OCI-LY7 (cell line): Measurements from ENCODE around the gene SCG5. TPM values are rescaled to one million over a fixed set of nuclear protein-coding genes. Genes with fewer than 3 reads are reported as not detected.

Experiments used
- BruUV-seq: library from RNA; stranded (reverse); fragments of 400-500 nt; replicated peaks from 2 replicates; lab custom pipeline; 2021; lab: Mats Ljungman, UMichigan
- CTCF ChIA-PET: fragments of 300-600 bp; sonication (Branson Sonifier 250); formaldehyde crosslinking; loops from one replicate; lab custom pipeline; 2022; ENCODE audit warnings: antibody characterized with exemption; ENCODE audit not compliant: unreplicated experiment; lab: Charles Lee
- POLR2A ChIA-PET: fragments of 300-600 bp; sonication (Branson Sonifier 250); formaldehyde crosslinking; loops from one replicate; lab custom pipeline; 2022; ENCODE audit warnings: antibody characterized with exemption; lab: Charles Lee
- DNase-seq: peaks from one replicate; pipeline ENCODE4 v3.0.0-alpha.2; 2015; ENCODE audit warnings: low spot score
- H2AFZ ChIP-seq: fragments of 200-600 bp; sonication (generic), shearing (Covaris generic); 2 replicates; pipeline ENCODE4 v1.6.1; 2014; ENCODE audit warnings: mild to moderate bottlenecking, antibody characterized with exemption, low read length, moderate library complexity
- H3K27ac ChIP-seq: fragments of 200-600 bp; sonication (generic); 2 replicates; pipeline ENCODE4 v1.5.1; 2014; ENCODE audit warnings: mixed run types, low read depth, mild to moderate bottlenecking, moderate library complexity, low read length, inconsistent platforms; ENCODE audit not compliant: poor library complexity, severe bottlenecking
- H3K36me3 ChIP-seq: fragments of 200-600 bp; sonication (generic); 2 replicates; pipeline ENCODE4 v1.6.1; 2014; ENCODE audit warnings: mild to moderate bottlenecking, antibody characterized with exemption, low read length, moderate library complexity, mixed read lengths; ENCODE audit not compliant: insufficient read depth
- H3K4me1 ChIP-seq: fragments of 200-600 bp; sonication (generic); 2 replicates; pipeline ENCODE4 v1.5.1; 2014; ENCODE audit warnings: mild to moderate bottlenecking, low read length; ENCODE audit not compliant: insufficient read depth, poor library complexity, severe bottlenecking
- H3K4me2 ChIP-seq: fragments of 200-600 bp; sonication (generic); 2 replicates; pipeline ENCODE4 v1.6.1; 2014; ENCODE audit warnings: mild to moderate bottlenecking, low read length
- H3K4me3 ChIP-seq: fragments of 200-600 bp; sonication (generic); 2 replicates; pipeline ENCODE4 v1.5.1; 2014; ENCODE audit warnings: mild to moderate bottlenecking, low read depth, low read length; ENCODE audit not compliant: poor library complexity, severe bottlenecking
- H3K79me2 ChIP-seq: fragments of 200-600 bp; sonication (generic); 2 replicates; pipeline ENCODE4 v1.6.1; 2016; ENCODE audit warnings: low read depth, mild to moderate bottlenecking, low read length, moderate library complexity, mixed read lengths; ENCODE audit not compliant: insufficient read depth
- H3K9me2 ChIP-seq: fragments of 200-600 bp; sonication (generic); 2 replicates; pipeline ENCODE4 v1.6.1; 2016; ENCODE audit warnings: mild to moderate bottlenecking, low read length, mixed read lengths; ENCODE audit not compliant: insufficient read depth
- H3K9me3 ChIP-seq: fragments of 200-600 bp; sonication (generic); 2 replicates; pipeline ENCODE4 v1.6.1; 2014; ENCODE audit warnings: mild to moderate bottlenecking, mixed run types, low read length, mixed read lengths
- H4K20me1 ChIP-seq: fragments of 200-600 bp; sonication (generic); 2 replicates; pipeline ENCODE4 v1.6.1; 2014; ENCODE audit warnings: mild to moderate bottlenecking, antibody characterized with exemption, low read length, moderate library complexity, mixed read lengths; ENCODE audit not compliant: insufficient read depth
- EZH2phosphoT487 ChIP-seq: fragments of 200-600 bp; sonication (generic); IDR thresholded peaks from 2 replicates; pipeline ENCODE4 v1.6.1; 2018; ENCODE audit warnings: low read depth, borderline replicate concordance, mild to moderate bottlenecking, mixed run types, antibody characterized with exemption, low read length, moderate library complexity, mixed read lengths
- intact Hi-C: fragments of 100-400 bp; cut with micrococcal nuclease; formaldehyde crosslinking; loops from one replicate; pipeline ENCODE4 v1.10.0; 2022; ENCODE audit not compliant: unreplicated experiment
- total RNA-seq, 2 experiments: library from RNA; depleted of rRNA in 1 of 2; stranded (reverse); fragments of >200 nt in 1 of 2; shearing (Covaris generic) in 1 of 2; gene quantifications; 2 replicates each; pipeline ENCODE4 v1.2.3, GENCODE V29; 2014 to 2022
- TF ChIP-seq, protein P1 (sequence below): fragments of 200-600 bp; sonication (generic); conservative IDR thresholded peaks from 2 replicates; pipeline ENCODE4 v1.5.1; 2014; ENCODE audit warnings: mild to moderate bottlenecking, antibody characterized with exemption, low read length, moderate library complexity, mixed read lengths

SCG5 gene
- total RNA-seq, 2 experiments from 2014 or later, result 1.5 to 4.7 TPM

DNA sequence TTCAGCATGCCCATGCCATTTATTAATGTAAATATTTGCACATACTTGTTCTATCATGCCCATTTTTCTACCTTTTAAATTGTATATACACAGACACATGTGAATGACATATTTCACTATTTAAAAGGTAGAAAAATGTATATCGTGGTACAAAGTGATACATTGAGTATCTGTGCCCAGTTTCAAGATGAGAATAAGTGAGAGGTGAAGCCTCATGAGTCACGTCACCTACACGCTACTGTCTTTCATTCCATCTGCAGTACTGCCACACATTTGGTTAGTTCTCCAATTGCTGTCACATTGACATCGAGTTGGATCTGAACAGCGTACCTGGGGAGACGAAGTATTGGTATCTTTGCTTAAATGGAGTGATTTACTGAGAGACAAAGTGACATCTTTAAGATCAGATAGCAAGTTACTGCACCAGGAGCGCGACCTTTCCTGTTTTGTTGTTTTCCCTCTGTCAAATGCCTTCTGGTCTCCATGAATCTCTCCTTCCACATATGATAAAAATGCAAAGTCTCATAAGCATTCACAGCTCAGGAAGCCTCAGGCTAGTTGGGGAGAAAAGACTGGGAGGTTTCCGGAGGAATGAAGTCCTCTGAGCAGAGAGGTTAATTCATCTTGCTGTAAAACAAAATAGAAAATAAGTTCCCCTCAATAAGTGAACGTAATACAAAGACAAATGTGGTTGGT lies 88.3 kb downstream of the SCG5 start:
- no TSS peak for BruUV-seq
- intact Hi-C loops, result no loop called here
- Histone ChIP-seq H2AFZ (no peak overlapping the region), H3K79me2 (no peaks in the 10 kb centered on the region), H4K20me1 (no peaks in the 10 kb centered on the region), H3K36me3 (no peaks in the 10 kb centered on the region), H3K9me3 (no peaks in the 10 kb centered on the region), H3K4me2 (no peak overlapping the region), H3K9me2 (no peaks in the 10 kb centered on the region), H3K4me1 (no peaks in the 10 kb centered on the region), H3K4me3 (no peak overlapping the region), H3K27ac (no peak overlapping the region)
- no peak for TF ChIP-seq EZH2phosphoT487
- TF ChIP-seq, protein P1, sequence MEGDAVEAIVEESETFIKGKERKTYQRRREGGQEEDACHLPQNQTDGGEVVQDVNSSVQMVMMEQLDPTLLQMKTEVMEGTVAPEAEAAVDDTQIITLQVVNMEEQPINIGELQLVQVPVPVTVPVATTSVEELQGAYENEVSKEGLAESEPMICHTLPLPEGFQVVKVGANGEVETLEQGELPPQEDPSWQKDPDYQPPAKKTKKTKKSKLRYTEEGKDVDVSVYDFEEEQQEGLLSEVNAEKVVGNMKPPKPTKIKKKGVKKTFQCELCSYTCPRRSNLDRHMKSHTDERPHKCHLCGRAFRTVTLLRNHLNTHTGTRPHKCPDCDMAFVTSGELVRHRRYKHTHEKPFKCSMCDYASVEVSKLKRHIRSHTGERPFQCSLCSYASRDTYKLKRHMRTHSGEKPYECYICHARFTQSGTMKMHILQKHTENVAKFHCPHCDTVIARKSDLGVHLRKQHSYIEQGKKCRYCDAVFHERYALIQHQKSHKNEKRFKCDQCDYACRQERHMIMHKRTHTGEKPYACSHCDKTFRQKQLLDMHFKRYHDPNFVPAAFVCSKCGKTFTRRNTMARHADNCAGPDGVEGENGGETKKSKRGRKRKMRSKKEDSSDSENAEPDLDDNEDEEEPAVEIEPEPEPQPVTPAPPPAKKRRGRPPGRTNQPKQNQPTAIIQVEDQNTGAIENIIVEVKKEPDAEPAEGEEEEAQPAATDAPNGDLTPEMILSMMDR, result no peak
- ChIA-PET POLR2A (no interaction called here), CTCF (no interaction called here)
- no peak for DNase-seq

DNA sequence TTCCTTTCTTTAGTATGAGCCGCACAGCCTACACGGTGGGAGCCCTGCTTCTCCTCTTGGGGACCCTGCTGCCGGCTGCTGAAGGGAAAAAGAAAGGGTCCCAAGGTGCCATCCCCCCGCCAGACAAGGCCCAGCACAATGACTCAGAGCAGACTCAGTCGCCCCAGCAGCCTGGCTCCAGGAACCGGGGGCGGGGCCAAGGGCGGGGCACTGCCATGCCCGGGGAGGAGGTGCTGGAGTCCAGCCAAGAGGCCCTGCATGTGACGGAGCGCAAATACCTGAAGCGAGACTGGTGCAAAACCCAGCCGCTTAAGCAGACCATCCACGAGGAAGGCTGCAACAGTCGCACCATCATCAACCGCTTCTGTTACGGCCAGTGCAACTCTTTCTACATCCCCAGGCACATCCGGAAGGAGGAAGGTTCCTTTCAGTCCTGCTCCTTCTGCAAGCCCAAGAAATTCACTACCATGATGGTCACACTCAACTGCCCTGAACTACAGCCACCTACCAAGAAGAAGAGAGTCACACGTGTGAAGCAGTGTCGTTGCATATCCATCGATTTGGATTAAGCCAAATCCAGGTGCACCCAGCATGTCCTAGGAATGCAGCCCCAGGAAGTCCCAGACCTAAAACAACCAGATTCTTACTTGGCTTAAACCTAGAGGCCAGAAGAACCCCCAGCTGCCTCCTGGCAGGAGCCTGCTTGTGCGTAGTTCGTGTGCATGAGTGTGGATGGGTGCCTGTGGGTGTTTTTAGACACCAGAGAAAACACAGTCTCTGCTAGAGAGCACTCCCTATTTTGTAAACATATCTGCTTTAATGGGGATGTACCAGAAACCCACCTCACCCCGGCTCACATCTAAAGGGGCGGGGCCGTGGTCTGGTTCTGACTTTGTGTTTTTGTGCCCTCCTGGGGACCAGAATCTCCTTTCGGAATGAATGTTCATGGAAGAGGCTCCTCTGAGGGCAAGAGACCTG lies 89.5 kb downstream of the SCG5 start:
- no peaks in the 10 kb centered on the region for H3K9me2 ChIP-seq
- ChIA-PET POLR2A (no interaction called here), CTCF (no interaction called here)
- intact Hi-C loops, result no loop called here
- no peaks in the 10 kb centered on the region for H3K9me3 ChIP-seq
- H3K36me3 ChIP-seq, result no peaks in the 10 kb centered on the region
- no peak overlapping the region for H3K4me2 ChIP-seq
- no peaks in the 10 kb centered on the region for H3K79me2 ChIP-seq
- H3K4me3 ChIP-seq, result no peak overlapping the region
- no peak for TF ChIP-seq EZH2phosphoT487
- TF ChIP-seq, protein P1, result no peak
- no TSS peak for BruUV-seq
- H4K20me1 ChIP-seq, result no peaks in the 10 kb centered on the region
- no peak overlapping the region for H2AFZ ChIP-seq
- DNase-seq, result no peak
- no peak overlapping the region for H3K27ac ChIP-seq
- no peaks in the 10 kb centered on the region for H3K4me1 ChIP-seq
